Fibroblast of skin of right biceps (primary cell): ENCODE results near the gene REXO1.

Source experiments
- DNase-seq: peaks from one replicate; pipeline ENCODE4 v3.0.0-alpha.2; 2013

Gene REXO1

DNA sequence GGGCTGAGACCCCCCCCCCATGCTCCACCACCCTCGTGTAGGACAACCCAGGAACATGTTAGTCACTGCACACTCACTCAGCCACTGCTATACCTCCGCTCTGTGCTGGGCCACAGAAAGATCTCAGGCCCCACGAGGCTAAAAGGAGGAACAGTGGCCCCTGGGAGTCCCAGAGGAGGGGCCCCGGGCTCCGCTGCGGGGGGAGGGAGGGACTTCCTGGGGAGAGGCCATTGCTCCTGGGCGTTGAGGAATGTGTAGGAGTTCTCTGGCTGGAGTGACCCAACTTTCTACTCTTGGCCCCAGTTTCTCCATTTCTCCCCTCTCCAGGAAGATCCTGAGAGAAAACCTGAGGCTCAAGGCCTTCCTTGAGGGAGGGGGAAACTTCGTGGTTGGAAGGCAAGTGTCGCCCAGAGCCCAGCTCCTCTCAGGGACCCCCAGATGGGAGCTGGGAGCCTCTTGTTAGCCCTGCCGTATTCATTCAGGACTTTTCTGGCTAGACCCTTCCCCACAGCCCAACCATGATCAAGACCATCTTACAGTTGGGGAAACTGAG, 81.4 kb downstream of the REXO1 start:
- no peak for DNase-seq

DNA sequence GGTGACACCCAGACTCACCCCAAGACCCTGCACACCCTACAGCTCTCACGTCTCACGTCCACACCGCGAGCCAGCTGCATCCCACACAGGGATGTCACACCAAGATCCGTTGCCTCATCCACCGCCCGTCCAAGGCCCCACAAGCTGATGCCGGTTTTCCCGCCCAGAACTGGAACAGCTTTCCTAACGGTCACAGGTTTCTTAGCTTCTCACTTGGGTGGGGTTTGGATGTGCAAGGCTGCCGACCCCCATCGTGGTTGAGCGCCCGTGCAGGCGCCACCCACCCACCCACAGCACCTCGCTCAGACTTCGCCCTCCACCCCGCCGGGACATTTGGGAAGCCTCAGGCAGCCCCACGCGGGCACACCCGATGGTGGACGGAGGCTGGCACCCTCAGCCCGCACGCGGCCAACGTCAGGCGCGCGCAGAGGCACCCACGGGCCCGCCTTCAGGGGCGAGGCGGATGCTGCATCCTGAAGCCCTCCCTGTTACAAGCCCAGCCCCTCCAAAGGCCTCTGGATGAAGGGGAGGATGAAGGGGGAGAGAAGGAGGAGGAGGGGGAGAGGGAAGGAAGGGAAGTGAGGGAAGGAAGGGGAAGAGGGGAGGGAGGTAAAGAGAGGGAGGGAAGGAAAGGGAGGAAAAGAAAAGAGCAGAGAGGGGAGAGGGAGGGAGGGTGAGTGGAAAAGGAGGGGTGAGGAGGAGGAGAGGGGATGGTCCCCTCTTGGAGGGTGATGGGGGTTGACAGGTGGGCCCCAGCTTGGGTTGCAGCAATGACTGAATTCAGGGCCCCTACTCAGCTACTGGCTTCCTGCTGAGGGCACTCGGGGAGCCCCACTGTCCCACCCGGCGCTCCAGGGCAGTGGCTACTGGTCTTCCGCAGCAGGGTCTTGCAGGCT, 82.1 kb downstream of the REXO1 start:
- DNase-seq, result no peak
